ENCODE measurements around the gene AMPD3. TPM values are rescaled to one million over a fixed set of nuclear protein-coding genes. Genes with fewer than 3 reads are reported as not detected.
A peak's percentile ranks its signal among the peaks of the same experiment; 100 is the strongest.

The AMPD3 gene
- total and polyA plus RNA-seq, 10 donors = 9.3 to 54.7 (median 25.2) TPM

DNA sequence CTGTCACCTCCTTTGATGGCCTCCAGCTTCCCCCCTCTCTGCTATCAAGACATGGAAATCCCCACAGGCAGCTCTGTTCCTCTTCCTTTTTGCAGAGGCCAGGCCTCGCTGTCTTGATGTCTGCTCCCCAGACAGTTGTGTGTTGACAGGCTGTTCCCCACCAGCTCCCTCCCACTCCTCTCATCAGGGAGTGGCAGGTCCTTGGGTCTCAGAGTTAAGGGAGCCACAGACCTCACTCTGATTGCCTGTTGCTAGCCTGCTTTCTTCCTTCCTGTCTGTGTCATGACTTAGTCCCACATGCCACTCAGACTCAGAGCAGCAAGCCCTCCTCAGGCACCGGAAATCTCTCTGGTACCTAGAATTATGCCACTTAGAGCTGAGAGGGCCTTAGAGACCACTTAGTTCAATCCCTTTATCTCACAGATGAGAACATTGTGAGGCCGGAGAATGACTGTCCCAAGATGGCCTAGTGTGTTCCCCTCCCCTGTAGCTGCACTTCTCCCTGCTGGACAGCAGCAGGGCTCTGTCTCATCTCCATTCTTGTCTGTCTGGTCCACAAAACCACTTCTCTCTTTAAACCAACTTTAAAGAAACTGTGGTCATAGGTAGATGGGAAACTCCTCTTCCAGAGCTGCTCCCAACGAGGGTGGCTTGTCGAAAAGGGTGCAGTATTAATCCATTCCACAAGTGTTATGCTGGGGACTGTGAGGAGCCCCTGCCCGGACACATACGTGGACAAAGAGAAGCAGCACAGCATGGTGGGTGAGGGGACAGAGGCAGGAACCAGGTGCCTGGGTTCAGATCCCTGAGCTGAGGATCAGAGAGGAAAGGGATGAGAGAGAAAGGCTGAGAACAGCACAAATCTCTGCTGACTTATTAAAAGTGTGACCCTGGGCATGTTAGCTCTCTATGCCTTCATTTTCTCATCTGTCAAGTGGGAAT, 4.2 kb downstream of the AMPD3 start:
- no peak for DNase-seq
- H3K4me3 ChIP-seq = peak overlapping the region in 1 of 8 donors; percentile 44
- peaks cover 0 to 32% (median 30%) of the 10 kb centered on the region in 6 donors for H3K36me3 ChIP-seq
- peak overlapping the region; percentile 77 to 90 (median 84) for H3K27ac ChIP-seq
- peaks cover 35 to 96% (median 70%) of the 10 kb centered on the region in 6 donors for H3K4me1 ChIP-seq
- intact Hi-C loops (cut with DNase I; ENCODE audit: low total_unique reads) = no loop called here
- TF ChIP-seq POLR2A (IDR thresholded peaks at IDR 0.05) = no peak
- peak in 2 of 3 donors; percentile 65 to 74 for TF ChIP-seq POLR2AphosphoS5 (IDR thresholded peaks at IDR 0.05)
- no peaks in the 10 kb centered on the region for H3K9me3 ChIP-seq
- WGBS, 5 donors = 25 to 44% (median 43%) methylated on average over 7 of the region's 7 CpGs
- no peaks in the 10 kb centered on the region for H3K27me3 ChIP-seq (replicated peaks in 1 of 7)

- TF ChIP-seq POLR2AphosphoS5 (IDR thresholded peaks at IDR 0.05) (no peak), POLR2A (IDR thresholded peaks at IDR 0.05) (no peak), CTCF (IDR thresholded peaks at IDR 0.05 in 8 of 11, conservative IDR thresholded peaks at IDR 0.05 in 3 of 11) (no peak)
- Histone ChIP-seq H3K4me3 (peak overlapping the region in 1 of 8 donors; percentile 18), H3K27ac (peak overlapping the region in 7 of 8 donors; percentile 32 to 90 (median 85)), H3K27me3 (replicated peaks in 1 of 7) (no peaks in the 10 kb centered on the region), H3K36me3 (peaks cover 0 to 47% (median 39%) of the 10 kb centered on the region in 6 donors), H3K4me1 (peaks cover 31 to 87% (median 57%) of the 10 kb centered on the region in 6 donors), H3K9me3 (no peaks in the 10 kb centered on the region)
- 46 to 65% (median 61%) methylated on average over 5 of the region's 5 CpGs for WGBS, 5 donors
- intact Hi-C loops (cut with DNase I; ENCODE audit: low total_unique reads) = no loop called here
- no peak for DNase-seq
Measured at GRCh38 chr11:10460611-10461275, 5.7 kb downstream of the AMPD3 start.

DNA sequence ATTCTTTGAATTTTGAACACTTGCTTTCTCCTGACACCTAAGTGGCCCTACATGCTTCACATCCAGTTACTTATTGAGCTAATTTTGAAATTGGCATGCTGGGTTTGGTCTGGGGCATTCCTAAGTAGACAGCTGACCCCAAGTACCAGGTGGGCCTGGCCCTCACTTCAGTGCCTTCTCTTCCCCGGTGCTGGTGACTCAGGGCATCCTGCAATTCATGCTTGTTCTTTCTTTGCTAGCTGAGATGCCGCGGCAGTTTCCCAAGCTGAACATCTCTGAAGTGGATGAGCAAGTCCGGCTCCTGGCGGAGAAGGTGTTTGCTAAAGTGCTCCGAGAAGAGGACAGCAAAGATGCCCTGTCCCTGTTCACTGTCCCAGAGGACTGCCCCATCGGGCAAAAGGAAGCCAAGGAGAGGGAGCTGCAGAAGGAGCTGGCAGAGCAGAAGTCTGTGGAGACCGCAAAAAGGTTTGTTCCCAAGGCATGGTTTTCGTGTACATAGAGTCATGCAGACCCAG, 6.3 kb downstream of the AMPD3 start:
- Histone ChIP-seq H3K27ac (peak overlapping the region in 5 of 8 donors; percentile 64 to 90 (median 86)), H3K36me3 (peaks cover 0 to 52% (median 41%) of the 10 kb centered on the region in 6 donors), H3K9me3 (no peaks in the 10 kb centered on the region), H3K27me3 (replicated peaks in 1 of 7) (no peaks in the 10 kb centered on the region), H3K4me1 (peaks cover 31 to 84% (median 51%) of the 10 kb centered on the region in 6 donors), H3K4me3 (peak overlapping the region in 1 of 8 donors; percentile 18)
- 87 to 94% (median 92%) methylated on average over 9 of the region's 9 CpGs for WGBS, 5 donors
- intact Hi-C loops (cut with DNase I; ENCODE audit: low total_unique reads) = no loop called here
- no peak for DNase-seq
- no peak for TF ChIP-seq POLR2A (IDR thresholded peaks at IDR 0.05)
- TF ChIP-seq POLR2AphosphoS5 (IDR thresholded peaks at IDR 0.05) = no peak
- TF ChIP-seq CTCF (IDR thresholded peaks at IDR 0.05 in 8 of 11, conservative IDR thresholded peaks at IDR 0.05 in 3 of 11) = no peak

- Histone ChIP-seq H3K27me3 (replicated peaks in 1 of 7) (no peaks in the 10 kb centered on the region), H3K4me1 (peaks cover 19 to 74% (median 36%) of the 10 kb centered on the region in 6 donors), H3K36me3 (peaks cover 0 to 67% (median 41%) of the 10 kb centered on the region in 6 donors), H3K4me3 (no peak overlapping the region), H3K27ac (no peak overlapping the region), H3K9me3 (no peaks in the 10 kb centered on the region)
- 93 to 96% (median 95%) methylated on average over 5 of the region's 5 CpGs for WGBS, 5 donors
- TF ChIP-seq POLR2A (IDR thresholded peaks at IDR 0.05) (no peak), POLR2AphosphoS5 (IDR thresholded peaks at IDR 0.05) (no peak)
- no peak for DNase-seq
- intact Hi-C loops (cut with DNase I; ENCODE audit: low total_unique reads) = no loop called here
Measured at GRCh38 chr11:10462746-10463300, 7.8 kb downstream of the AMPD3 start.
